Stimulated activated CD4-positive, alpha-beta T cell treated with anti-CD3 and anti-CD28 coated beads, Interleukin-12 subunit alpha, Interleukin-12 subunit beta, amount 100 ng/mL, for 24 hours (primary cell): Measurements from ENCODE around the gene PDCD1LG2.
"Not testable (repeated sequence)": the region's sequence is repeated elsewhere in the genome, so short reads cannot be mapped to it uniquely, and the experiment has no call there.

Source experiments
- DNase-seq, 2 experiments: peaks; one replicate each; pipeline ENCODE4 v3.0.0-alpha.2; 2020; ENCODE audit warnings: low read depth in 2 of 2

The PDCD1LG2 gene

DNA sequence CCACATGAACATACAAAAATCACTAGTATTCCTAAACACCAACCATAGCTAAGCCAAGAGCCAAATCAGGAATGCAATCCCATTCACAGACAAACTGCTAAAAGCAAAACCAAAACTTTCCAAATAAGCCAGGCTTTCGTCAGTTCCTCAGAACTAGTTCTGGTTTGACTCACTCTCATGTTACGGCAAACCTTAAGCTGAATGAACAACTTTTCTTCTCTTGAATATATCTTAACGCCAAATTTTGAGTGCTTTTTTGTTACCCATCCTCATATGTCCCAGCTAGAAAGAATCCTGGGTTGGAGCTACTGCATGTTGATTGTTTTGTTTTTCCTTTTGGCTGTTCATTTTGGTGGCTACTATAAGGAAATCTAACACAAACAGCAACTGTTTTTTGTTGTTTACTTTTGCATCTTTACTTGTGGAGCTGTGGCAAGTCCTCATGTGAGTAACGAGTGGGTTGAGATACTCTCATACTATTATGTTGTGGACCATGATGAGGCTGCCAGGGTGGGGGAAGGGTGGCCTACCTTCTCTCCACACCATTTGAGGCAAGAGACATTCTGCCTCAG, at the start of gene PDCD1LG2:
TSS of gene PDCD1LG2 (plus strand) at position 172 of the 572 bp plus-strand sequence. CDS start 12,016 bp downstream, outside the sequence.
- DNase-seq, result peak in 1 of 2 experiments; percentile 41

DNA sequence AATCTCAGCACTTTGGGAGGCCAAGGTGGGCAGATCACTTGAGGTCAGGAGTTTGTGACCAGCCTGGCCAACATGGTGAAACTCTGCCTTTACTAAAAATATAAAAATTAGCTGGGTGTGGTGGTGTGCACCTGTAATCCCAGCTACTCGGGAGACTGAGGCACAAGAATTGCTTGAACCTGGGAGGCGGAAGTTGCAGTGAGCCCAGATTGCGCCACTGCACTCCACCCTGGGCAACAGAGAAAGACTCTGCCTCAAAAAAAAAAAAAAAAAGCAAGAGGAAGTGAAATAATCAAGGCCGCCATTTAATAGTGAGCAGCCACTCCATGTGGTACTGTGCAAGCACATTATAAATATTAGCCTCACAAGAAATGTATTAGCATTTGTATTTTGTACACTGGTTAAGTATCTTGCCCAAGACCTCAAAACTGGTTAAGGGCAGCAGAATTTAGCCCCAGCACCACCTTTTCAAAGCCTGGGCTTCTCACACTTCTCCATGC, 45.5 kb upstream of the PDCD1LG2 start:
- not testable (repeated sequence) for DNase-seq

DNA sequence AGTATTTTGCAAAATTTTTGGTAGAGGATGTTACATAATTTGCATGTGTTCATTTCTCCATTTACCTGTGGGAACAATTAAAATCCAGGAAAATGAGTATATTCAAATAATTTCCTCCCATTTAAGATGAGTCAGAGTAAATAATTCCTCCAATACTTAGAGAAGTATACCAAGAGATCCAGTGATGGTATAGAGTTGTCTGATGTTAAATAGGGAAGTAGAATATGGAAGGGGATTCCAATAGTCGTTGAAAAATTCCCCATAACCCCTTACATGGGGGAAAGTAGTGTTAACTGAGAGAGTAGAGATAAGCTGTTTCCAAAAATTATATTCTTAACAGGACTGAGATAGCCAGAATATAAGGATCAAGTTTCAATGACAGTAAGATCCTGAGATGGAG, 44.3 kb upstream of the PDCD1LG2 start:
- no peak for DNase-seq

DNA sequence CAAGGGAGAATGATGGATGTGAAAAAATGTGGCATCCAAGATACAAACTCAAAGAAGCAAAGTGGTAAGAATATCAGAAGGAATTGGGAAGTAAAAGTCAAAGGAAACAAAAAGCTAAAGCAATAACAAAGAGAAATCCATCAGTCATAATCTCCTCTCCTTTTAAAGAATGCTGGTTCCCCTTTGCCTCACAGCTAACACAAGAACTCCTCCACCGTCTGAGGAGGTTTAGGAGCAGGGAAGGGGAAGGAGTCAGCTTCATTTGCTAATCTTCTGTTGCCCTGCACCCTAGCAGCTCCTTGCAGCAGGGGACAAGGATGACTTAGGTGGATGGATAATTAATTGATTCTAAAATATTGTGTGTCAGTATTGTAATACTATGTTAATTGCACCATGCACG, 43.6 kb upstream of the PDCD1LG2 start:
- DNase-seq, result no peak

DNA sequence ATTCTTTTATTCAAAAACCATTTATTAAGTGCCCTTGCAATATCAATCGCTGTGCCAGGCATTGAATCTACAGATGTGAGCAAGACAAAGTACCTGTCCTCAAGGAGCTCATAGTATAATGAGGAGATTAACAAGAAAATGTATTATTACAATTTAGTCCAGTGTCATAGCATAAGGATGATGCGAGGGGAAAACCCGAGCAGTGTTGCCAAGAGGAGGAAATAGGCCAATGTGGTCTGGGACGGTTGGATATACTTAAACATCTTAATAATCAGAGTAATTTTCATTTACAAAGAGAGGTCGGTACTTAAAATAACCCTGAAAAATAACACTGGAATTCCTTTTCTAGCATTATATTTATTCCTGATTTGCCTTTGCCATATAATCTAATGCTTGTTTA, 41.5 kb upstream of the PDCD1LG2 start:
- DNase-seq, result no peak

DNA sequence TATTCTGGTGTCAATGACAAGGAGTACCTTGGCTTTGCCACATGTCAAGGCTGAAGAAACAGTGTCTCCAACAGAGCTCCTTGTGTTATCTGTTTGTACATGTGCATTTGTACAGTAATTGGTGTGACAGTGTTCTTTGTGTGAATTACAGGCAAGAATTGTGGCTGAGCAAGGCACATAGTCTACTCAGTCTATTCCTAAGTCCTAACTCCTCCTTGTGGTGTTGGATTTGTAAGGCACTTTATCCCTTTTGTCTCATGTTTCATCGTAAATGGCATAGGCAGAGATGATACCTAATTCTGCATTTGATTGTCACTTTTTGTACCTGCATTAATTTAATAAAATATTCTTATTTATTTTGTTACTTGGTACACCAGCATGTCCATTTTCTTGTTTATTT, 40.2 kb upstream of the PDCD1LG2 start:
- no peak for DNase-seq

DNA sequence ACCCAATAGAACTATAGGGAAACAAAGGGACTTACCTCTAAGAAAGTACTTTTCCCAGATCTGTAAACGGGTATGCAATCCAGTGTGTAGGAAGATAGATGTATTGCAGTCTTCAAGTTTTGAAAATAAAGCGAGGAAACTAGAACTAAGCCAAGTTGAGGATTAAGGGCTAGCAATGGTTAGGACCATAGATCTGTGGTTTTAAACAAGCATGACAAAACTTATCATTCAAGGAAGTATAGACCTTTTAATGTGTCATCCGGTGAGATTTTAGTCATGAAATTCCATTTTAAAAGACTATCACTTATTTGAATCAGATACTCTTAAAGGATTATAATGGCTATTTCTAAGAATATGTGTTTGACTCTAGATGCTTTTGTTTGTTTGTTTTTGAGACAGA, 39.5 kb upstream of the PDCD1LG2 start:
- no peak for DNase-seq

DNA sequence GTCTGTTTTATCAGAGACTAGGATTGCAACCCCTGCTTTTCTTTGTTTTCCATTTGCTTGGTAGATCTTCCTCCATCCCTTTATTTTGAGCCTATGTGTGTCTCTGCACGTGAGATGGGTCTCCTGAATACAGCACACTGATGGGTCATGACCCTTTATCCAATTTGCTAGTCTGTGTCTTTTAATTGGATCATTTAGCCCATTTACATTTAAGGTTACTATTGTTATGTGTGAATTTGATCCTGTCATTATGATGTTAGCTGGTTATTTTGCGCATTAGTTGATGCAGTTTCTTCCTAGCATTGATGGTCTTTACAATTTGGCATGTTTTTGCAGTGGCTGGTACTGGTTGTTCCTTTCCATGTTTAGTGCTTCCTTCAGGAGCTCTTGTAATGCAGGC, 34.7 kb upstream of the PDCD1LG2 start:
- not testable (repeated sequence) for DNase-seq

DNA sequence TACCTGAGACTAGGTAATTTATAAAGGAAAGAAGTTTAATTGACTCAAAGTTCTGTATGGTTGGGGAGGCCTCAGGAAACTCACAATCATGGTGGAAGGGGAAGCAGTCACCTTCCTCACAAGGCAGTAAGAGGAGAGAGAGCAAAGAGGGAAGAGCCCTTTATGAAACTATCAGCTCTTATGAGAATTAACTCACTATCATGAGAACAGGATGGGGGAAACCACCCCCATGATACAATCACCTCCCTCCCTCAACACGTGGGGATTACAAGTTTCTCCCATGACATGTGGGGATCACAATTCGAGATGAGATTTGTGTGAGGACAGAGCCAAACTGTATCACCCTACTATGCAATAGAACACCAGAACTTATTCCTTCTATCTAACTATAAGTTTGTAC, 32.1 kb upstream of the PDCD1LG2 start:
- DNase-seq, result no peak

DNA sequence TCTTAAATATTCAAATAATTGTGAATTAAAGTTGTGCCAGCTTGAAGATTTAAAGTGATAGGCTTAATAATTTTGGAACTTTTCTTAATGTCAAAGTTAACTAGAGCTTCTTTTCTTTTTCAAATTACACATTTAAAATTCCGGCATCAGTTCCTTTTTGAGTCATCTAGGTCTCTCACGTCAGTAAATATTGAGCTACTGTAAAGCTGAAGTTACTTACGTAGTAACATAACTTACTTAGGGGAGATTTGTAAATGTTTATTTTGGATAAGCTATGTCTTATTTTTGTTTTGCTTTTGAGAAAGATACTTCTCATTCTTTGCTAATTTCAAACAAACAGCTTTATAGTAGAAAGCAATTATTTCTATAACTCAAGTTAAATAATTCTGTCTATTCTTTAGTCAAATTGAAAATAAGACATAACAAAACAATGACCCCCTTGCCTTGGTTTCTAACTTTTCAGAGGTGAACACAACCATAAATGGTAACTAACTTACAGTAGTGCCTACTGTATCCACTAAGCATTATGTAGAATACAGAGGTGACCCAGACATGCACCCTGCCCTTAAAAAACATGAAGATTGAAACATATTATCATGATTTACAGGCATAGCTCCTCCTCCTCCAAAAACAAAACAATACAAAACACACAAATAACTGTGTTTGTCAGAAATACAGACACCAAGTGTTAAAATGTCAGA, 30.2 kb upstream of the PDCD1LG2 start:
- no peak for DNase-seq

DNA sequence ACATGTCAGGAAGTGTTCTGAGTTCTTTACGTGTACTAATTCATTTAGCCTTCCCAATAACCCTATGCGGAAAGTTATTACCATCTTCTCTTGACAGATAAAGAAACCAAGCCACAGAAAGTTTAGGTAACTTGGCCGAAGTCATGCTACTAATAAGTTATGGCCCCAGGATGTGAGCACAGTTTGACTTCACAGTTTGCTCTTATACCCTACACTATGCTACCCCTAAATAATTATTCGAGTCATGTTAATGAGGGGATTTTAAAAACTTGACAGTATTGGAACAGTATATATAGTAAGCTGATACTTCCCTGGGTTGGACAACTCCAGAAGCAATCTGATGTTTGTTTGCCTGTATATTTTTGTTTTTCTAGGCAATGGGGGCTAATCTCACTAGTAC, 29.4 kb upstream of the PDCD1LG2 start:
- DNase-seq, result no peak

DNA sequence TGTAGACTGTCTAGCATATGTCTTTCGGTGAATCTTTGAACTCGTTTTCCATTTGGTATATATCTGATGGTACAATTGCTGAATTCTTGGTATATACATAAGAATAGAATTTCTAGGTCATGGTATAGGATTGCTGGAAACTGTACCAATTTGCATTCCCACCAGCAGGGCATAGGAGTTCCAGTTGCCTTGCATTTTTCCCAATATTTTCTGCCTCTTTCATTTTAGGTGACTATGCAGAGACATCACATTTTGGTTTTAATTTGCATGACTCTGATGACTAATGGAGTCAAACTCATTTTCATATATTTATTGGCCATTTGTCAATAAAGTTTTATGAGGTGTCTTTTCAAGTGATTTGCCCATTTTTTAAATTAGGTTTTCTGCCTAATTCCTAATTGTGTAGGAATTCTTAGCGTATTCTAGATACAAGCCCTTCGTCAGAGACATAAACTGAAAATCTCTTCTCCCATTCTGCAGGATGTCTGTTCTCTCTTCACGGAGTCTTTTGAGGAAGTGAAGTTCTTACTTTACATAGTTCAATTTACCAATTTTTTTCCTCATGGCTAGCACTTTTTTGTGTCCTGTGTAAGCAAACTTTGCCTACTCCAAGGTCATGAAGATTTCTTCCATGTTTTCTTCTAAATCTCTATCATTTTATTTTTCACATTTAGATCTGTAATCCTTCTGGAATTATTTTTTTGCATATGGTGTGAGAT, 28.9 kb upstream of the PDCD1LG2 start:
- DNase-seq, result no peak

DNA sequence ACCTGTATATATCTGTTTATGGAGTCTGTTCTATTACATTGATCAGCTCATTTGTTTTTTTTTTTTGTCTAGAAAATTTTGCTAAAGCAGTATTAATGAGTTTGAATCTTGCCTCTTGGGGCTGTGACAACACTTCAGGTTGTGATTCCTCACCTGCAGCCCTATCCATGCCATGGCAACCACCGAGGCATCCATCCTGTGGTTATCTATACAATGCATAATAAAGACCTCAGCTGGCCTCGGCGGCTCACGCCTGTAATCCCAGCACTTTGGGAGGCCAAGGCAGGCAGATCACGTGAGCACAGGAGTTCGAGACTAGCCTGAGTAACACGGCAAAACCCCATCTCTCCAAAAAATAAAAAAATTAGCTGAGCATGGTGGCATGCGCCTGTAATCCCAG, 28.1 kb upstream of the PDCD1LG2 start:
- no peak for DNase-seq

DNA sequence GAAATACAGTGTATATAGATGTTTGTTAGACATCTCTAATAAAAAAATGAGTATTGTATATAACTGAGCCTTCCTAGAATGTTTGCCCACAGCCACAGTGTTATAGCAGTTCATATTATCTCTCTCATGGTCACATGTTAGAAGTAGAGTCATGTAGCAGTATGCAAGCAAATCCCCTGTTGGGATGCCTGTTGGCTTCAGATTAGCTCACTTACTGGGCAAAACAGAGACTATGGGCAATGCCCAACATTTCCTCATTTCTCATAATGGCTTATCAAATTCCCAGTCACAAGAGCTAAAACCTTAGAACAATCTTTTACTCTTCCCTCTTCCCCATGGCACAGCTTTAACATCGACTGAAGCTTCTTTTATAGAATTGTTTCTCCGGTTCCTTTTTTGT, 27.0 kb upstream of the PDCD1LG2 start:
- DNase-seq, result no peak

DNA sequence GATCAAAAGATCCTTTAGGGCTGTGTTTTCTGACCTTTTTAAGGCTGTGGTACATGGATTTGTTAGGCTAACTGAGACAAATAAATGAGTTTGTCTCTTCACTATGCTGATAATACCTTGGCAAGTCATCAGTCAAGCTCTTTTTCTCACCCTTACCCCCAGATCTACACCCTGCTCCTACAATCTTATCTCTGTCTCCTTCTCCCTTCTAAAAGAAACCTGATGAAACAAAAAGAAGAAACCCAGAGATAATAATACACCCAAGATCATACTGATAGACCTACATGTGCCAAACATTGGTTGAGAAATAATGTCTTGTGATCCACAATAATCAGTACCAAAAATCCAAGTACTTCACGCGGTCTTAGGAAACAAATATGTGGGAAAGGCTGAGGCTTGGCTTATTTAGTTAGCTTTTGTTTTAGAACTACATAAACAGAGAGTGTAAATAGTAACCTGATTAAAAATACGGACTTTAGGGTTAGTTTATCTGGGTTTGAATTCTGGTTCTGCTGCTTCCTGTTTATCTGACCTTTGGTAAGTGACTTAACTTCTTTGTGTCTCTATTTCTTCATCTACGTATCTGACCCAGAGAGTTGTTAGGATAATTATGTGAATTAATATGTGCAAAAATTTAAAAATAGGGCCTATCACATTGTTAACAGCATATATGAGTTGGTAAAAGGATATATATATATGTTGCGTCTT, 24.8 kb upstream of the PDCD1LG2 start:
- no peak for DNase-seq

DNA sequence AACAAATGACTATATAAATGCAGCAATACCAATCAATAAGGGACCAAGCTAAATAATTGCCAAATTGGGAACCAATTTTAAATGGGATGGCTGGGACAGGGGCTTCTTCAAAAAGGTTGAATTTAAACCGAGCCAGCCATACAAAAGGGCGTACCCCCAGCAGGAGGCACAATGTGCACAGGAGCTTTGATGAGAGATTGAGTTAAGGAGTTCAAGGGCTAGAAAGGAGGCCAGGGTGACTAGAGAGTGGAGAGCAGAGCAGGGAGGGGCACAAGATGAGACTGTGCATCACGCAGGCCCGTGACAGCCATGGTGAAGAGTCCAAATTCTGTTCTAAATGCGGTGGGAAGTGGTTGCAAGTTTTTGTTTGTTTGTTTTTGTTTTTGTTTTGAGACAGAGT, 23.3 kb upstream of the PDCD1LG2 start:
- DNase-seq, result no peak

DNA sequence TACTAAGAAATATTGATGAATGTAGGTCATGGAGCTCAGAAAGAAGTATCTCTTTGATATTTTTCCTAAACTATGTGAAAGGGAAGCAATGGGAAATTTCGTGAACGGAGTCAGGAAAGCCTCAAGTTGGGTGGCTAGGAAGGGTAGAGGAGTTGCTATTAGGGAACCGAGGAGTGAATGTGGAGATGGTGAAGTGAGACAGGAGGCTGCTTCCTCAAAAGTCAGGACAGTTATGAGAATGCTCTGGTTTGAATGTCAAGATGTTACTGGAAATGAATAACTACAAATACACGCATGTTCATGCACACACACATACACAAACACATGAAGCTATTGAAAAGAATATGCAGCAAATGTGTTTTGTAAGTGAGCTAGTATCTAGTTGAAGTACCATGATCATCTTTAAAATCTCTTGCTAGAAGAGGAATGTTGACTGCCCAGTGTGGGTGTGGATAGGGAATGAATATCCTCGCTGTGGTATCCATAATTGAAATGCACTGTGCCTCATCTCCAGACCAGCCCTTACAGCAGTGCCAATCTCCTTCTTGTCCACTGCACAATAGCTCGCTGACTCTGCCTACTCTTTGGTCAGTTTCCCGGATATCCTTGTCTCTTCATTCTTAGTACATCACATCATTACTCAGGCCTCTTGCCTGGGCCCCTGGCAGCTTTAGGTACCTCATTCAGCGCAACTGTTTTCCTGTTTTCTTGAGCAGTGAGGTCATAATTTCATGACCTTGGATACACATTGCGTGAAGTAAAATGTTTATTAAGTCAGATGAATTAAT, 21.9 kb upstream of the PDCD1LG2 start:
- DNase-seq, result no peak

DNA sequence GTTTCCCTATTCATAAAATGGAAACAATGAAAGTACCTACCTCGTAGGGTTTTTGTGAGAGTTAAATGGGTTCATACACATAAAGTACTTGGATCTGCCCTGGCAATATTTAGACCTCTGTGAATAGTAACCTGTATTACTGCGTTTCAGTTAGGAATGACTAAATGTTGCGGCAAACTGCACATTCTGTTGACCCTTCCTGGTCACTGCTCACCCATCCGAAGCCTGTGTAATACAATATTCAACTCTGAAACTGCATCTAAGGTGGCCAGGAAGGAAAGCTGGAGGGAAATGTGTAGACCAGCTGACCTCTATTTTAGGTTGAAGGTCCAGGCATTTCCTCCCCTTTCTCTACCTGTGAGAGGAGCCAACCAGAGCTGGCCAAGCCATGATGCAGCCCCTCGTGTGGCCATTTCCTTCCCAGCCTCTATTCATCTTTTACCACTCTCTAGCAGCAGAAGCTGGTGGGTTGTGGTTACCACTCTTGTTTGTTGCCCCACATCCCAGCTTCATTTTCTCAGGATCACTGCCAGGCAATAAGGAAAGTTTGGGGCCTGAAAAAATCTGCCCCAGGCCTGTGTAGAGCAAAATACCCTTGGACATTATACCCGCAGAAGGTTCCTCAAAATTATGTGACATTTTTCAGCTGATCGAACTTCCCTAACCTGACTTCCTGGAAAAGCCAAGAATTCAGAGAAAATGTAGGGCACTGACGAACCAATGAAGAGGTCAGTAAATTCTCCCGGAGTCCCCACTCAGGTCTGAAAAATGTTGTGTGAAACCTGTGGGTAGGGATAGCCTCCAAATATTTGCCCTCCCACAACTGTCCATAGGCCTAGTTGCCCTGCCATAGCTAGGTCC, 20.5 kb upstream of the PDCD1LG2 start:
- no peak for DNase-seq

DNA sequence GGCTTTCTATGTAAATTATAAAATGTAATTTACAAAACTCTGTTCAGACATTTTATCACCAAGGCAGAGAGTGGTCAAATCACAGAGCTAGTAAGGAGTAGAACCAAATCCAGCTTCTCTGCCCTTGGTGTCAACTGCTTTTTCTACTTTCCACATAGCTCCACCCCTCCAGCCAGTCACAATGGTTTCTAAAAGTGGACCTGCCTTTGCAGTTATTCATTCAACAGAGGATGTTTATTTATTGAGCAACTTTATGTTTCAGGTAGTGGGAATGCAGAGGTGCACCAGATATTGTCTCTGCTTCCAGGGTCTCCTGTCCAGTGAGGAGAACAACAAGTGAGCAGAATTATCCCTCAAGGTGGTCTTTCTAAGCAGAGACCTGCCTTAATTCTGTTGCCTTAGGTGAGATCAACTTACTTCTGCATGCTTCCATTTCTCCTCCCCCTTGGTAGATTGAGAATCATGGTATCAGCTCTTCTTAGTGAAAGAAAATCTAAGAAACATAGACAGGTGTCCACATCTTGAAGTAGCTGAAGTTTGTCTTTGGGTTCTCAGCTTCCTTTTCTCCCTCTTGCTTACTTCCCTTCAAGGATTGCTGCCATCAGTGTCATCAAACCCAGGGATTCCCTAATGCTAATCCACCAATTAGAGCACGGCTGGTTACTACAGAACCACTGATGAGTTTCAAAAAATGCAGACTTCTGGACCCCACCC, 17.2 kb upstream of the PDCD1LG2 start:
- no peak for DNase-seq
